NOMO-1 treated with DMSO at 0.1 percent for 48 hours (cell line): Measurements from ENCODE around the gene CEP19.
A peak's percentile ranks its signal among the peaks of the same experiment; 100 is the strongest.

ENCODE experiments used
- DNase-seq: peaks from one replicate; lab custom pipeline; 2025; ENCODE audit not compliant: unreplicated experiment; lab: John Stamatoyannopoulos, UW

The CEP19 gene

GRCh38 chr3:196667056-196667825 is 44.8 kb downstream of the CEP19 start:
- no peak for DNase-seq

DNA sequence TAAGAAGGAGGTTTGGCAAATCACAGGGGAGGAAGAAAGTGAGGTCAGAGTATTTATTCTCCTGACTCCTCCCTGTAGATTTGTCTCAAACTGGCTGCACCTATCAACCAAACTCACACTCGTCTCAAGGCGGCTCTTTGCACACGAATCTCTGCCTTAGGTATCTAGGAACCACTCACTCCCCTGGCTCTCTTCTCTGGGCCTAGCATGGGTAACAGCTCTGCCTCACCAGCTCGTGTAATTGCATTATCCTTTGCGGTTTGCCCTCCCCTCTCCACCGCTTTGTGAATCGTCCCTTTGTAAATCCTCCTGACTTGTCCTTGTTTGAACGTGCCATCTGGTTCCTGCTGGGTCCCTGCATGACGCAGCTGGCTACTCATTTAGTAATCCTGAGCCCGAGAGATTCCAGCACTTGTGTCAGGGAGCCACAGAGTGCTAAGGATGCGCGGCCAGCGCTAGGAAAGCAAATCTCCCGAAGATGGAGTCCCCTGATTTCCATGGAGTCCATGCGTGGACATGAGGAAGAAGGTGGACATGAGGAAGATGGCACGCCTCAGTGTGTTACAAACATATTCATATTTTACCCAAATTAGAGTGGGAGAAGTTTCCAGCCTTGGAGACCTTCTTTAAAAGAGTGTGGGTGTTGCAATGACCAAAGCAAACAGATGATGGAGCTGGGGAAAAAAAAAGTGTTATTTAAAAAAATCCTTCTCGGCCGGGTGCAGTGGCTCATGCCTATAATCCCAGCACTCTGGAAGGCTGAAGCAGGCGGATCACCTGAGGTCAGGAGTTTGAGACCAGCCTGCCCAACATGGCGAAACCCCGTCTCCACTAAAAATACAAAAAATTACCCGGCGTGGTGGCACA is 45.8 kb downstream of the CEP19 start:
- peak; percentile 57 for DNase-seq

DNA sequence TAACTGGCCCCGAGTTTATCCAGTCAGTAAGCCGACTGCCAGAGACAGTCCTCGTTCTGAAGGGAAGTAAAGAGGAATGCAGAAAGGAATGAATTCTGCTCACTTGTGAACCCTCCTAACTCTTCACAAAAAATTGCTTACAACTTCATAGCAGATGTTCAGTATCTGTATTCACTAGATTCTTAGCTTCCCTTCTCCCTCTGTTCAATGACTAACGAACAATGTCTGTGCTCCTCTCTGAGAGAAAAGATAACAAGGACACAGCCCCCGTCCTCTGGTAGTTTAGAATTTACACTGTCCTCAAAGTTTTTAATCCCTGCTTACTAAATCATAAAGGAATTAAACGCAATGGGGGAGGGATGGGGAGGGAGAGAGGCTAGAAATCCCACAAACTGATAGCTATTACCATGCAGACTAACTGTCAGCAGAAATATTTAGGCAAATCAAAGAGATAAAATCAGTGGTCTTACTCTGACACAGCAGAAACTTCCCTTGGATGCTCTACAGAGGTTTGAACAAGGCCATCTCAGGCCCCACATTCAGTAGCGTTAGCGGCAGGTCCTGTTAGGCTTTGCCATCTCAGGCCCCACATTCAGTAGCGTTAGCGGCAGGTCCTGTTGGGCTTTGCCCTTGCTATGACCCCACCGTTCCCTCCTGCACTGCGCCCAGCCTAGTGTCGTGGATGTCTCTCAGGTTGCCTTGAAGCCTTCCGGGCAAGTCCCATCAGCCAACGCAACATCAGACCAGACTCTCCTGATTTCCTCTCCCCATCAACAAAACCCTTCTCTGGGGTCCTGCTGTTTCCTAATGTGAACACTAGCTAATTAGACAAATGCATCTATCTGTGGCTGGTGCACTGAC is 49.1 kb downstream of the CEP19 start:
- DNase-seq: no peak

- DNase-seq: no peak
Measured at GRCh38 chr3:196662033-196662432, 50.0 kb downstream of the CEP19 start.

GRCh38 chr3:196661400-196661799 is 50.6 kb downstream of the CEP19 start:
- no peak for DNase-seq

DNA sequence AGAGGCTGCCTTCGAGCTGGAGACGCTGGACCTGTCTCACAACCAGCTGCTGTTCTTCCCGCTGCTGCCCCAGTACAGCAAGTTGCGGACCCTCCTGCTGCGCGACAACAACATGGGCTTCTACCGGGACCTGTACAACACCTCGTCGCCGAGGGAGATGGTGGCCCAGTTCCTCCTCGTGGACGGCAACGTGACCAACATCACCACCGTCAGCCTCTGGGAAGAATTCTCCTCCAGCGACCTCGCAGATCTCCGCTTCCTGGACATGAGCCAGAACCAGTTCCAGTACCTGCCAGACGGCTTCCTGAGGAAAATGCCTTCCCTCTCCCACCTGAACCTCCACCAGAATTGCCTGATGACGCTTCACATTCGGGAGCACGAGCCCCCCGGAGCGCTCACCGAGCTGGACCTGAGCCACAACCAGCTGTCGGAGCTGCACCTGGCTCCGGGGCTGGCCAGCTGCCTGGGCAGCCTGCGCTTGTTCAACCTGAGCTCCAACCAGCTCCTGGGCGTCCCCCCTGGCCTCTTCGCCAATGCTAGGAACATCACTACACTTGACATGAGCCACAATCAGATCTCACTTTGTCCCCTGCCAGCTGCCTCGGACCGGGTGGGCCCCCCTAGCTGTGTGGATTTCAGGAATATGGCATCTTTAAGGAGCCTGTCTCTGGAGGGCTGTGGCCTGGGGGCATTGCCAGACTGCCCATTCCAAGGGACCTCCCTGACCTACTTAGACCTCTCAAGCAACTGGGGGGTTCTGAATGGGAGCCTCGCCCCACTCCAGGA is 51.5 kb downstream of the CEP19 start:
- no peak for DNase-seq

- no peak for DNase-seq
Measured at GRCh38 chr3:196659901-196660351, 52.1 kb downstream of the CEP19 start.
